Measurements from ENCODE around the gene PARD6G. TPM values are rescaled to one million over a fixed set of nuclear protein-coding genes. Genes with fewer than 3 reads are reported as not detected.
"Not testable (repeated sequence)": the region's sequence is repeated elsewhere in the genome, so short reads cannot be mapped to it uniquely, and the experiment has no call there.

The PARD6G gene
- total RNA-seq, 1 donor from 2014 or later = 3.6 TPM

GRCh38 chr18:80169607-80170006 is 77.7 kb downstream of the PARD6G start:
- DNase-seq (ENCODE audit: low read depth) = no peak
- no peak overlapping the region for H3K4me3 ChIP-seq (ENCODE audit: low read depth, low read length)
- no peak for TF ChIP-seq CTCF (conservative IDR thresholded peaks at IDR 0.05; ENCODE audit: low read depth, low read length)

GRCh38 chr18:80168982-80169381 is 78.3 kb downstream of the PARD6G start:
- no peak for TF ChIP-seq CTCF (conservative IDR thresholded peaks at IDR 0.05; ENCODE audit: low read depth, low read length)
- H3K4me3 ChIP-seq (ENCODE audit: low read depth, low read length) = no peak overlapping the region
- no peak for DNase-seq (ENCODE audit: low read depth)

- TF ChIP-seq CTCF (conservative IDR thresholded peaks at IDR 0.05; ENCODE audit: low read depth, low read length) = no peak
- DNase-seq (ENCODE audit: low read depth) = no peak
- H3K4me3 ChIP-seq (ENCODE audit: low read depth, low read length) = no peak overlapping the region
Measured at GRCh38 chr18:80168346-80168745, 79.0 kb downstream of the PARD6G start.

- DNase-seq (ENCODE audit: low read depth) = no peak
- H3K4me3 ChIP-seq (ENCODE audit: low read depth, low read length) = no peak overlapping the region
- no peak for TF ChIP-seq CTCF (conservative IDR thresholded peaks at IDR 0.05; ENCODE audit: low read depth, low read length)
Measured at GRCh38 chr18:80167931-80168330, 79.4 kb downstream of the PARD6G start.

GRCh38 chr18:80167331-80167730 is 80.0 kb downstream of the PARD6G start:
- DNase-seq (ENCODE audit: low read depth) = no peak
- no peak overlapping the region for H3K4me3 ChIP-seq (ENCODE audit: low read depth, low read length)
- no peak for TF ChIP-seq CTCF (conservative IDR thresholded peaks at IDR 0.05; ENCODE audit: low read depth, low read length)

GRCh38 chr18:80166725-80167124 is 80.6 kb downstream of the PARD6G start:
- H3K4me3 ChIP-seq (ENCODE audit: low read depth, low read length) = no peak overlapping the region
- DNase-seq (ENCODE audit: low read depth) = no peak
- no peak for TF ChIP-seq CTCF (conservative IDR thresholded peaks at IDR 0.05; ENCODE audit: low read depth, low read length)

- DNase-seq (ENCODE audit: low read depth) = no peak
- TF ChIP-seq CTCF (conservative IDR thresholded peaks at IDR 0.05; ENCODE audit: low read depth, low read length) = no peak
- H3K4me3 ChIP-seq (ENCODE audit: low read depth, low read length) = no peak overlapping the region
Measured at GRCh38 chr18:80166240-80166639, 81.1 kb downstream of the PARD6G start.

- not testable (repeated sequence) for DNase-seq (ENCODE audit: low read depth); H3K4me3 ChIP-seq (ENCODE audit: low read depth, low read length)
Measured at GRCh38 chr18:80164727-80165355, 82.5 kb downstream of the PARD6G start.

Data from epithelial cell of proximal tubule (primary cell).